NCI-H2227 treated with DMSO at 0.1 percent for 48 hours (cell line): Measurements from ENCODE around the gene WNT1.

Source experiments
- DNase-seq: peaks from one replicate; lab custom pipeline; 2025; lab: John Stamatoyannopoulos, UW

Gene WNT1

DNA sequence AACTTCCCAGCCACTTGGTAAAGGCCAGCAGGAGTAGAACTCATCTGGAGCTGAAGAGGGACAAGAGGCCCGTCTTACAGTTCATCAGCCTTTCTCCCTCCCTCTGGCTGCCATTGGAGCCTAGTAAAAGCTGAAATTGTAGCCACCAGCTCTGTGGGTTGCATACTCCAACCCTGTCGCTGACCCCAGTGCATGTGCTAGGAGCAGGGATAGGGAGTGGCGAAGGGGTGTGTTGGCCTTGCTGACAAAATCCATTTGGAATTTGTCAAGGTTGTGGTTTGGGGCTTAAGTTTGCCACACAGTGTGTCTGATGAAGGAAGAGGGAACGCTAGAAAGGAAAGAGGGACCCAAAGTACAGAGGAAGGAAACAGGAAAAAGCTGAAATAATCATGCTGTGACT is 16.8 kb upstream of the WNT1 start:
- DNase-seq = no peak

DNA sequence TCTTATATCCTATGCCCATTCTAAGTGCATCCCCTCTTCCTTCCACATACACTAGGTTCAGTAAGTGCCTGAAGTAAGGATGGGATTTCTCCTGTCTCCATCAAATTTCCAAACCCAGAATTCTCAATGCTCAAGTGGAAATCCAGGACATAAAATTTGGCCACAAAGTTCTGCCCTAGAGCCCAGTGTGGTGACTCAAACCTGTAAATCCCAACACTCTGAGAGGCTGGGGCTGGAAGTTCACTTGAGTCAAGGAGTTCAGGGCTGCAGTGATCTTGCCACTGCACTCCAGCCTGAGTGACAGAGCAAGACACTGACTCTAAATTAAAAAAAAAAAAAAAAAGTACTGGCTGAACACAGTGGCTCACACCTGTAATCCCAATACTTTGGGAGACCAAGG is 16.3 kb upstream of the WNT1 start:
- no peak for DNase-seq

DNA sequence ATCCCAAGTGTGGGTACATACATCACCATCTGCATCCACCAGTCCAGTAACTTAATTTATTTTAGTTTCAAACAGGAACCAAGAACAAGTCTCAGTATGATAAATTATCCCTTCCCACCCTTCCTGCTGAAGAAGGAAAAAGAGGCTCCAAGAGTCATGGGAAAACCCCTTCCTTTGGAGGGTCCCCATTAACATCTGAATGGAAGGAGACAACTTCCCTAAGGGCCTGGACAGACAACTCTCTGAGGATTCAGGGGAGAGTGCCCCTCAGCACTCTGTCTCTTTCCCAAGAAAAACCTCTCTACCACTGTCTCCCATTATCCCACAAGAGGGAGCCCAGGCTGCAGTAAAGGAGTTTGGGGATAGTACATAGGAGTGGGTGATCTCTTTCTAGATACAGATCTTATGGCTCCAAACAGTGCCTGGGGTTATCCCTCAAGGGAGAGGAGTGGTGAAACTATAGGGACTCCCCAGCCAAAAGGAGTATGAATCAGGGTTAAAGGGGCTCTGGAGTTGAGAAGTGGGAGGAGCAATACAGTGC is 12.8 kb upstream of the WNT1 start:
- DNase-seq = no peak

DNA sequence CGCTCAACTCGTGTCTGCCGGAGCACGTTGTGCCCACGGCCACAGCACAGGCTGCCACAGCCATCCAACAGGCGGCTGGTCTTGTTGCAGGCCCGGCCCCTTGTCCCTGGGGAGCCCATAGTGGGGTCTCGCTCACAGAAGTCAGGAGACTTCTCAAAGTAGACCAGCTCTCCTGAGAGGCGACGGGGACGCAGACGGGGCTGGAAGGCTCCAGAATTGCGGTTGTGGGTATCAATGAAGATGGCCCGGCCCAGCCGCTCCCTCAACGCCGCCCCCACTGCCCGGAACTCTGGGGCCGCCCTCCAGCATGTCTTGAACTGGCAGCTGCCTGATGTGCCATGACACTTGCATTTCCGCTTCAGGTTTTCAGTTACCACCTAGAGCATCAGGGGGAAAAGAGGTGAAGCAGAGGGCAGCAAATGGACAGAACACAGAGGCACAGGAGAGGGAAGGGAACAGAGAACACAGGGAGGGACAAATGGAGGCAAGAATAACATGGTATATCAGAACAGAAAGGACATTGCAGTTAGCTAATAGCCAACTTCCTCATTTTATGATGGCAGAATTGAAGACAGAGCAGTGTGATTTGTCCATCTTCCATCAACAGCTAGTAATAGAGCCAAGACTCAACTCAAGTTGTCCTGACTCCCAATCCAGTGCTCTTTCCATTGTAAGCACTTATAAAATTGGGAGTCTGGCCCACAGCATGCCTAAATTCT is 11.8 kb upstream of the WNT1 start:
- DNase-seq = no peak

DNA sequence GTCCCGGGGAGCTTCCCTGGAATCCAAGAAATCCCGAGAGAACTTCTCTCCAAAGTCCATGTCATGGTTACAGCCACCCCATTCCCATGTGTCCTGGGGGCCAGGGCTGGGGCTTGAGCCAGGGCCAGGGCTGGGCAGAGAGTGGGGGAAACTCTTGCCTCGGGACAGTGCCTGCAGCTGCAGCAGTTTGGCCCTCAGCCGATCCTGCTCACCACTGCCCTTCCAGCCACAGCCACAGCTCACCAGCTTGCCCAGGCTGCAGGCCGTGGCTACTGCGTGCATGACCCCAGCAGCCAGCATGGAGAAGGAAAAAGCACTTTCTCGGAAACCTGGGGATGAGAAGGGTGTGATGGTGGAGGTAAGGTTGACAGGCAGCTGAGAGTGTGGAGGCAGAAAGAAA is 10.1 kb upstream of the WNT1 start:
- no peak for DNase-seq

DNA sequence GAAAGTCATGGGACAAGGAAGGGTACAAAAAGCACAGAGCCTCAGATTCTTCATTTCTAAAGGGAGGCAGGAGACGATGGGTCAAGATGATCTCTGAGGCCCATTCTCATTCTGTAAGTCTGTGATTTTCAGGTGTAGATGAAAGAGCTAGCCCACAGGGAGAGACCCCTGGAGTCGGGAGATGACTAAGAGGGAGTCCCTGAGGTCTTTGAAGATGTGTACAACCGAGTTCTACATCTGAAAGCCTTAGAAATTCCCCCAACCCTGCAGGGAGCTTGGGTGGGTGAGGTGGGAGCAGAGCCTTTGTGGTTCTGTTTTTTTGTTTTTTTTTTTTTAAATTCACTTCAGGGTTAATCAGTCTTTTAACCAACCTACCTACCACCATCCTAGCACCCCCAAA is 9.7 kb upstream of the WNT1 start:
- no peak for DNase-seq

DNA sequence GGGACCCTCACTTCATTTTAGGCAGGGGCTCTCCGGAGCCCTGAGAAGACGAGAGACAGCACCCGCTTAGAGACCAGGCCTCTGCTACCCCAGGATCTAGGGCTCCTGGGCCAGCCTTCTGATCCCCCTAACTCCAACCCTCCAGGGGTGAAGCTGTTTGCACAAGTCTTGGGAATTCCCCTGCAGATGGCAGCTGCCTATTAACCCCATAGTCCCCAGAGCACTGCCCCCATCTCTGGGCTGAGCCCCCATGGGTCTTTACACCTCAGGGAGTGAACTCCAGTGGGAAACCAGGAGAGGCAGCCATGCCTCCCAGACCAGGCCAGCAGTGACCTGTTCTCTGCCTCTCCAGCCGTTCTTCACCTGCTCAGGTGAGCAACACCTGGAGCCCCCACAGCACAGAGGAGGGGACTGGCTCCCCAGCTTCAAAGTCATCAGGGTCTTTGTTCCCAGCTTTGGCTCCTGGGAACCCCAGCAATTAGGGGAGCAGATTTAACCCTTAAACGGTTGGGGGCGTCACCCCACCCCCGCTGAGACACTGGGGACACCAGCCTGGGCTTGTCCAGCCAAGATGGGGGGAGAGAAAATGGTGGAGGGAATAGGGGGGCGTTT is 8.9 kb upstream of the WNT1 start:
- DNase-seq = no peak

DNA sequence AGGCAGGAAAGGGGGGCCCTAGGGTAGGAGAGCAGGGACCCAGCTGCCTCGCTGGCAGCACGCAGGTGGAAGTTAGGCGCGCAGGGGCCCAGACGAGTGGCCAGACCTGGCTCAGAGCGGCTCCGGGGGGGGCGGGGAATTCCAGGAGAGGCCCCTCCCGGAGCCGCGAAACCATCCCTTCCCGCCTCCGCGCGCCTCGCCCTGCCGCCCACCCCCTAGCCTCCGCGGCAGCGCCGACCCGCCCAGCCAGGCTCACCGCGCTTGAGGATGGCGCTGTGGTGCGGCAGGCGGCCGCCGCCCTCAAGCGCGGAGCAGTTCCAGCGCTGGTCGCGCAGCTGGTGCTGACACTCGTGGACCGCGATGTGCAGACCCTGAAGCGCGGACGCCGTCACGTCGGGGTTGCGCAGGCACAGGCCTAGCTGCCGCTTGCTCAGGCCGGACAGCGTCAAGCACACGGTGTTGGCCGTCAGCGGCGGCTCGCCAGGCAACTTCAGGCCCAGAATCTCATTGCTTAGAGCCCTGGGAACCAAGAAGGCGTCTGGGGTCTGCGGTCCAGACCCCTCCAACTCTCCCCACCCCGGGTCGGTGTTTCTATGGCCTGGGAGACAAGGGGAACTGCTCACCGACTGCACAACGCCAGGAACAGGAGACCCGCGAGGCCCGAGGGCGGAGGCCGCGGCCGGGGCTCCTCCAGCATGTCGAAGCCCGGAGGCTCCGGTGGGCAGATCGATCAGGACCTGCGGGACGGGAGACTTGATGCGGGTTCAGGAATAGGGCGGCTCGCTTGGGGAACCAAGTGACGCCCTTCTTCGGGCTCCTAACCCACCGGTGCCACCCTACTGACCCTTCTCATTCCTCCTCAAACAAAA is 8.1 kb upstream of the WNT1 start:
- DNase-seq = no peak

DNA sequence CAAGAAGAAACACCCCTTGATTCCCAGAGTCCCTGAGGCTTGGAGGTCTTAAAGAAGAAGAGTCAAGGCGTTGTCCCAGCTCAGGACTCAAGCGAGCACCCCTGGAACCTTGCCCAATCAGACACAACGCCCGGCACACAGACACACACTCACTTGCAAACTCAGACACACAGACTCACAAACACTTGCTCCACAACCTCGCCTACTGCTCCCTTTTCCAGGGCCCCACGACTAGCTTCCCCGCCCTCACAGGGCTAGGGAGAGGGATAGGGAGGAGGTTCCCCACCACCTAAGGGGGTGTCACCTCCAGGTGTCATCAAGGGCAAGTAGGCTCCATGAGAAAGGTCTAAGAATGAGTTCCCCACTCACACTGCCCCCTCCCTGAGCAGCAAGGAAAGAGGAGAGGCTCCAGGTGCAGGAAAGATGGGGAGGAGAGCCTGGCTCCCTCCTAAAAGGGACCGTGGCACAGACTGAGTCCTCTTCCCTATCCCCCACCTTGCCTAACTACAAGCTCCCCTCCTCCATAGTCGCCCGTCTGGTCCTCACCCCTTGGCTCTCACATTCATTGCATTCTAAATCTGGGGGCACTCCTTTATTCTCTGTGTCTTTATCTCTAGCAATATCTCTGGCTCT is 7.3 kb upstream of the WNT1 start:
- DNase-seq = no peak

DNA sequence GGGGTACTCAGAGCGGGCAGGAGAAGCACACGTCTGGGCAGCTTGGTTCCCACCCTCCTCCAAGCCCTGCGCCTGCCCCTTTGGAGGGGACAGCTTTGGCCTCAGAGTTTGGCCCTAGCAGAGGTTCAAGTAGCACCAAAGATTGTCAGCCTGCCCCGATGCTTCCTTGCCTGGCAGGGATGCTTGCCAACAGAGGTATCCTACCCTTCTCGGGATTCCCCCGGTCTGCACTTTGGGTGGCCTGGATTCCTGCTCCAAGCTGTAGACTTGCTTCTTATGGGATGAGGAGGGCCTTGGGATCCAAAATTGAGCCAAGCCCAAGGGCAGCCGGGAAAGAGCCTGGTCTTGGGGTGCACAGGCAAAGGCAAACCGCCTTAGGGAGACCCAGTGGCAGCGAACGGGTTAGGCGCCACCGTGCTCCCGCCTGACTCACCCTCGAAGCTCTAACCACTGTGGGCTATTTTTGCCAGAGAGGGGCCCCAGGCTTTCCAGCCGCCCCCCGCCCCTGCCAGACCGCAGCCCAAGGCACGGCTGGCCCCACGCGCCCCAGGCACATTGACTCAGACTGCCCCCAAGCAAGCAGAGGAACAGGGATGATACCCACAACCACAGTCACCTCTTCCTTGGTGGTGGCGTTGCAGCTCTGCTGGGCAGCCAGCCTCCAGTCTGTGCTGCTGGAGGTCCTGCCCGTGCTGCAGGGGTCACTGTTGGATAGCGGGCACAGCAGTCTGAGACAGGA is 5.7 kb upstream of the WNT1 start:
- no peak for DNase-seq

DNA sequence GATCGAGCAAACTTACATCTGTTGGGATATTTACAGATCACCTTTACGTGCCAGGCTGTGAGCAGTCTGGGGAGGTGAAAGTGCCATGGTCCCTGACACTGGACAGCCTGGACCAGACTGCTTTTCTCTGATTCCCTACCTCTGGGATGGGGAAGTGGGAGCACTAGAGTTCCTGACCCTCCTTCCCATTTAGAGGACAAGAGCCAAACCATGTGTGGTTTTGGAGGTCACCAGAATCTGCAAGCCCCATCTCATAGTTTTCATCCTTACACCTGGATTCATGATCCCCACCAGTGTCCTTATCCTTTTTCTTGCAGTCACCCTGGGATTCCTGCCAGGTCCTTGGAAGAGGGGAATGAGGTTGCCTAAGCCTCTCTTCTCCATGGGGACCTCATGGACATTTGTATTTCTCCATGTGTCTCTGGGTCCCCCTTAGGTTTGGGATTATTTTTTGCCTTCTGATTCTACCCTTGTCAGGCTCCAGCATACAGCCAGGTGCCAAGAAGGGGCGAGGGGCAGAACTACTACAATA is 5.1 kb upstream of the WNT1 start:
- no peak for DNase-seq

DNA sequence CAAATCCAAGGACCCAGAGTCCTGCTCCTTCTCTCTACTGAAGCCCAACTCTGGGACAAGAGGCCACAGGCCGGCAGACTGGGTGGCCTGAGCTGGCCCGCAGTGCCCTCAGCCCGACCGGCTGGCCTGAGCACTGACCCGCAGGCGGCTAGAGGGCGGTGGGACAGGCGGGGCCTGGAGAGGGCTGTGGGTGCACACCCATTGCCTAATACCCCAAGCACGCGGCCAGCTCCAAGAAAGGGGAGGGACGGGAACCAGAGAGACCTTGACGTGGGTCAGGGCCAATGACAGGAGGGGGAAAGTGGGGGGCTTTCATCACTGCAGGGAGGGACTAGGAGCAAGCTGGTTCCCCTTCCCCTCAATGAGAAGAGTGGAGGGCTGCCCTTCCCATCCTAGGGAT is 4.6 kb upstream of the WNT1 start:
- DNase-seq = no peak

DNA sequence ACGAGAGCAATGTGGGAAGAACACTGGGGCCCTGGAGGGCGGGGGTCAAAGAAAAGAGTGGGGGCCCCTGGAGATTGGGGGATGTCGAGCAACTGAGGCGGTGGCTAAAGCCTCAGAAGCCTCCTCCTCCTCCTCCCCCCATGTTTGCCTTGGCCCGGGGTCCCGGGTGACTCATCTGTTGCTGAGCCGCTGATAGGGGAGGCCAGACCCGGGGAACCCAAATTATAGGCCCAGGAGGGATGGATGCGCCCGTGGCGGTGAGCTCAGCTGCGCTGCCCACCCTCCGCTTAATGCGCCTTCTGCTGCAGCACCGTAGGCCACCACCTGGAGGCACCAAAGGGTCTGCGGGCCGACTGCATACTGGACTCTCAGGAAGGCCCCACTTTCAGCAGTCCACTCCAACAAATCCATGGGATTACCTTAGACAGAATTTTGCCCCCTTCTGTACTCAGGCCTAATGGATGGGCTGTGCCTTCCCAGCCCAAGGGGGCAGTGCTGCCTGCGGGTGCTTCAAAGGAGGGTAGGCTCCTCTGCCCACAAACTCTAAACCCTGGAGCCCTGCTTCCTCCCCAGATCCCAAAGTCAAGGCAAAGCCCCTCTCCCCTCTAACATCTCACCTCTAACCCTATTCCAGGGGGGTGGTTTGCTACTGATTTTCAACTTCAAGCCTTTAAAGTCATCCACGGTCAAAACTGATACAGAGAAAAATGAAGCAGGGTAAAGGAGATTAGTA is 4.0 kb upstream of the WNT1 start:
- no peak for DNase-seq

DNA sequence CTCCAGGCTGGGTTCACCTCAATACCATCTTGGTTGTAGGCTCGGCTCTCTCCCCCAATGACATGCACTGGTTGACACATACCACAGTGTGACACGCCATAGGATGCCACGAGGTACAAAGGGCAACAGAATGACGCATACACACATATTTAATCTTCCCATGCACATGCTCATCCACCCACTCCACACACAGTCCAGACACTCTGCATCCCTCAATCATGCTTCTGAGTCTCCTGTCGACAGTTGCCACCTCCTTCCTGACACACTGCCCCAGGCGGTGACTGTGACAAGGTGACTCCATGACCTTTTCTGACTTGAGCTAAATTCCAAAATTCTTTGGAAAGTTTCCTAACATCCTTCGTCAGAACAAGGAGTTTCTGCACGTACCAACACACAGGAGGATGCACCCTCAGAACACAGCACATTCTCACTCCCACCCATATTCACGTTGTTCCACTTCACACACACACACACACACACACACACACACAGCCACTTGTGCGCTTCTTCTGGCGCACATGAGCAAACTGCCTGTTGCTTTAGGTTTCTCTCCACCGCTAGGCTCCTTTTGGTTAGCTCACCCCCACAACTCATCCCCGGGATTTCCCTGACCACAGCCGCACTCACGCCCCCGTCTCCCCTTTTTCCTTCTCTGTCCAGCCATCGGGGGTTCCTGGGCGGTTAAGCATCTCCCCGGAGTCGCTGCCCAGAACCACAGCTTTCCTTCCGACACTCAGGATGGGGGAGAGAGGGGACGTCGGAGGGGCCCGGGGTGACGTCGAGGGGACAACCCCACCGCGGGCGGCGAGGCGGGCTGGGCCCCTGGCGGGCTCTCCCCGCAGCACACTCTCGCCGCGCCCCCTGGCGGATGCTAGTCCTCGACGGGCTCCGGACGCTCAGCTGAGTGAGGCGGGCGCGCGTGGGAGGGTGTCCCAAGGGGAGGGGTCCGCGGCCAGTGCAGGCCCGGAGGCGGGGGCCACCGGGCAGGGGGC is 536 bp upstream of the WNT1 start:
- no peak for DNase-seq

DNA sequence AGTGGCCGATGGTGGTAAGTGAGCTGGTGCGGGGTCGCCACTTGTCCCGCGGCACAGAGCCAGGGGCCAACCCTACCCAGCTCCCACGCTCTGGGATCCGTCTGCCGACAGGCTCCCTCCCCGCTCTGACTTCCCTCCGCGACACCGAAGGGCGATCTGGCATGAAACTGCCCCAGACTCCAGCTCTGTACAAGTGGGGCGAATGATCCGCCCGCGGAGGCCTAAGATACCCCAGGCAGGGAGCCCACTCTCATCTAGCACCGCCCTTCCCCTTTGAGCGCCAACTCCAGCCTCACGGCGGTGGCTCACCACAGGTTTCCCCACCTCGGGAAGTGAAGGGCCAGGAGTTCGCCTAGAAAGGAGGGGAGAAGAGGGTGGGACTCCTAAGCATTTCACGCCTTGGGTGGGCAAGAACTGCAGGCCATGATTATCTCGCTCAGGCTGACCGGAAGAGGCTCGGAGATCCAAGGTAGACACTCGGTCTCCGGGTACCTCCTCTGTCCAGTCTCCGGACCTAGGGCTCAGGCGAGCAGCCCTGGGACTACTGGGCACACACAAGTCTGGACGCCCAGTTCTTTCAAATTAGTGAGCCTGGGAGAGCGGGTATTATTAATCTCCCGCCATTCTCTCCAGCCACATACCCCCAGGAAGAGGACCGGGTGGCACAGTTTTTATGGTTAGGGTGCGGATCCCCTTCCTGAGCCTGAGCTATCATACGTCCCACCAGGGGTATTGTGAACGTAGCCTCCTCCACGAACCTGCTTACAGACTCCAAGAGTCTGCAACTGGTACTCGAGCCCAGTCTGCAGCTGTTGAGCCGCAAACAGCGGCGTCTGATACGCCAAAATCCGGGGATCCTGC is 849 bp downstream of the WNT1 start:
- no peak for DNase-seq

DNA sequence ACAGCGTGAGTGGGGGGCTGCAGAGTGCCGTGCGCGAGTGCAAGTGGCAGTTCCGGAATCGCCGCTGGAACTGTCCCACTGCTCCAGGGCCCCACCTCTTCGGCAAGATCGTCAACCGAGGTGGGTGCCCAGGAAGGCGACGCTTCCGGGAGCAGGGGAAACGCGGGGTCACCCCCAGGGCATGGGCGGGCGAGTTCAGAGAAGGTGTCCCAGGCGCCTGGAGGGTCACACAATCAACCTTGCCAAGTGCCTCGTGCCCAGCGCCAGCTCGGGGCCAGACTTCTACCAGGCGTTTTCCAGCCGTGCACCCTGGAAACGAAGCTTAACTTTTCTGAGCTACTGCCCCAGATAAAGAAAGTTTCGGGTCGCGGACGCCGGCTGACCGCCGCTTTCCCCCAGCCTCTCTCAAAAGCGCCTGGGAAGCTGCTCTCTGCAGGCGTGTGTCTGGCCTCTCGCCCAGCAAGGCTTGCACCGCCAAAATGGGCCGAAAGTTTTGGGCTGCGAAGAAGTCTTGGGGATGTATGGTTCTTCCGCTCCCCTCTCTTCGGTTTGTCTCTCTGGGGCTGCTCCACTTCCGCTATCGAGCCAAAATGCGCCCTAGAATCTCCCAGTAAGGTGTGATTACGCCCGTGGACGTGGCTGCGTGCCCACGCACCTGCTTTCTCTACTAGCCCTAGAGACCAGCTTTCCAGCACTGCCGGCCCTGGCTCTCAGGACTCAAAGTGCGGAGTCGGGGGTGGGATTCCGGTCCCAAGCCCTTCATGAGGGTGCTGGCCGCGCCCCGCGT is 1.7 kb downstream of the WNT1 start:
- no peak for DNase-seq

DNA sequence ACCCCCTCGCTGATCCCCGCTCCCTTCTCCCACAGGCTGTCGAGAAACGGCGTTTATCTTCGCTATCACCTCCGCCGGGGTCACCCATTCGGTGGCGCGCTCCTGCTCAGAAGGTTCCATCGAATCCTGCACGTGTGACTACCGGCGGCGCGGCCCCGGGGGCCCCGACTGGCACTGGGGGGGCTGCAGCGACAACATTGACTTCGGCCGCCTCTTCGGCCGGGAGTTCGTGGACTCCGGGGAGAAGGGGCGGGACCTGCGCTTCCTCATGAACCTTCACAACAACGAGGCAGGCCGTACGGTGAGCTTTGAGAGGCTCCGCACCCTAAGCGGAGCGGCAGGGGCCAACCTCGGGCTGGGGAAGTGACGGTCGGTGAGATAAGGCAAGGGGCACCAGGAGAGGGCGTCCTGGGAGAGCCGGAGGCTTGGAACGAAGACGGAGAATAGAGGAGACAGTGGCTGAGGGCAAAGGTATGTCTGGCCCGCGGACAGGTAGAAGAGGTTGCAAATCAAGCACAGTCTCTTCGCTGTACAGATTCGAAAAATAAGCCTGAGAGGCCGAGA is 2.3 kb downstream of the WNT1 start:
- DNase-seq = no peak
